ENCODE measurements around the gene SEPTIN5. TPM values are rescaled to one million over a fixed set of nuclear protein-coding genes. Genes with fewer than 3 reads are reported as not detected.

SEPTIN5 gene
- total RNA-seq, 1 donor from 2014 or later = 23.4 TPM

DNA sequence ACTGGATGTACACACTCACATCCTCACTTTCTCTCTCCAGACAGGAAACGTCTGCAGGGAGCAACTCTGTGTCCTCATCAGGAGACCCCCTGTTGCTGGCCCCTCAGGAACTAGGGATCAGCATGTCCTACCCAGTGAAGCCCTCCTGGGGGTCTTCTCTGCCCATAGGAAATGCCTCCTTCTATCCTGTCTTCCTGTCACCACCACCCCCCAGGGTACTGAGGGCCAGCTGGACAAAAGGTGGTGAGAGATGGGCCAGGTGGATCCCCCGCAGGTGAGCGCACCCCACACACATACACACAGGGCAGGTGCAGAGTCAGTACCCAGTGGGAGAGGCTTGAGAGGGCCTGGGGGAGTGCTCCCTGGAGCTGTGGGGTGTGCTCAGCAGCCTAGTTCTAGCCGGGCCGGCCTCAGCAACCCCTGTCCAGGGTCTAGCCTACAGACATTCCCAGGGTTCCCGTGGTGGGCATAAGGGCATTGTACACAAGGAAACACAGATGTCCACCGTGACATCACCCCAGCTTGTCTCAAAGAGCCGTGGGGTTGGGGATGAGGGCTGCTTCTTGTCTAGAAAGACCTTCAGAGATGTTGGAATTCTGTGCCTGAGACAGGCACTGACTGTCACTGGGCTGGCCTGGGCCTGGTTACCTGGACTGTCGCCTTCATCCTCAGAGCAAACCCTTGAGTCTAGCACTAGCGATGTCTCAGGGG lies 18.3 kb downstream of the SEPTIN5 start:
- DNase-seq (ENCODE audit: low read depth in 2 of 2) = no peak

DNA sequence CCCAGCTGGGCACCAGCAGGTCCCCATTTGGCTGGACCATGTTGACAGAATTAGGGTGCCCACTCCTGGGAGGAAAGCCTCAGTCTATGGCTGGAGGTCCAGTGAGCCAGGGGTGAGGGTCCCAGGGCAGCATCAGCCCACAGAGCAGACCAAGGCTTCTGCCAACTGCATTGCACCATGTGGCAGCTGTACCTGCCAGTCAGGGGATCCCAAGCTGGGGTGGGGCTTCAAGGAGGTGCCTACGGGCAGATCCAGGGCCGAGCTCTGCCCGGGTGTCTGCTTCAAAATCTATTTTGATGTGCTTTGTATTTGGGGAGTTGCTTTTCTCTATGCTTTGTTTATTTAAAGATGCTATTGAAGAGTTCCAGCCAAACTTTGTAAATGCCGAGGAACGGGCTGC lies 19.5 kb downstream of the SEPTIN5 start:
- no peak for DNase-seq (ENCODE audit: low read depth in 2 of 2)

DNA sequence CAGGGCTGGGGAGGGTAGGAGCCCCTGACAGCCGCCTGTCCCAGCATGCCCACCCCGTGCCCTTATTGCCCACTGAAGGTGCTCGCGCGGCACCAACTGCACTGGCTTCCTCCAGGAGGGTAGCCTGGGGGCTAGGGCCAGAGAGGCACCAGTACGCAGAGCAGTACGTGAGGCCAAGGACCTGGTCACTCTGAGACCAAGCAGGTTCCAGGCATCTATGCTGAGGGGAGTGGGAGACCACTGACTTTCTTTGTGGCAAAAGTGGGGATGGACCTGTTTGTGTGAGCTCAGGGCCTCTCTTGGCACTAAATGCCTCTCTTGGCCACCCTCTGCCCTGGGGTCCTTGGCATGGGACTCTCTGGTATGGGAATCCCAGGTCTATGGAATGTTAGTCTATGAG lies 19.9 kb downstream of the SEPTIN5 start:
- DNase-seq (ENCODE audit: low read depth in 2 of 2) = no peak

DNA sequence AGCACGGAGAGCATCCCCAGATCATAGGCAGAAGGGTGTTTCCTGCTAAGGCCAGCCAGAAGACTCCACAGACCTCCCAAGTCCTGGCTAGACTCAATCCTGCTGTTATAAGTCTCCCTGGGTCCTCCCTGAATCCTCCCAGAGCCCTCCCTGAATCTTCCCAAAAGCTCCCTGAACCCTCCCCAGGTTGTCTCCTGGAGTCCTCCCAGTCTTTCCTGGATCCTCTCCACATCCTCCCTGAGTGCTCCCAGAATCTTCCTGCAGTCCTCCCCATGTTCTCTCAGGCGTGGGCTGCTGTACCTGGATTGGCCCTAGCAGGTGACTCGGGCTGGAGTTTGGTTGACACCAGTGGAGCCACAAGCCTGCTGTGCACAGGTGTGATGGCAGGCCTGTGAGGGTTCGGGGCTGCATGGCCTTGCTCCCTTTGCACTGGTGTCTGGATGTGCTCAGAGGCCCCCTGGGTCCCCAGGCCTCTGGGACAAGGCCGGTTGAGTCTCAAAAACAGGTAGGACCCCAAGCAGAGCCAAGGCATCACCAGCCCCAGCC lies 20.6 kb downstream of the SEPTIN5 start:
- no peak for DNase-seq (ENCODE audit: low read depth in 2 of 2)

DNA sequence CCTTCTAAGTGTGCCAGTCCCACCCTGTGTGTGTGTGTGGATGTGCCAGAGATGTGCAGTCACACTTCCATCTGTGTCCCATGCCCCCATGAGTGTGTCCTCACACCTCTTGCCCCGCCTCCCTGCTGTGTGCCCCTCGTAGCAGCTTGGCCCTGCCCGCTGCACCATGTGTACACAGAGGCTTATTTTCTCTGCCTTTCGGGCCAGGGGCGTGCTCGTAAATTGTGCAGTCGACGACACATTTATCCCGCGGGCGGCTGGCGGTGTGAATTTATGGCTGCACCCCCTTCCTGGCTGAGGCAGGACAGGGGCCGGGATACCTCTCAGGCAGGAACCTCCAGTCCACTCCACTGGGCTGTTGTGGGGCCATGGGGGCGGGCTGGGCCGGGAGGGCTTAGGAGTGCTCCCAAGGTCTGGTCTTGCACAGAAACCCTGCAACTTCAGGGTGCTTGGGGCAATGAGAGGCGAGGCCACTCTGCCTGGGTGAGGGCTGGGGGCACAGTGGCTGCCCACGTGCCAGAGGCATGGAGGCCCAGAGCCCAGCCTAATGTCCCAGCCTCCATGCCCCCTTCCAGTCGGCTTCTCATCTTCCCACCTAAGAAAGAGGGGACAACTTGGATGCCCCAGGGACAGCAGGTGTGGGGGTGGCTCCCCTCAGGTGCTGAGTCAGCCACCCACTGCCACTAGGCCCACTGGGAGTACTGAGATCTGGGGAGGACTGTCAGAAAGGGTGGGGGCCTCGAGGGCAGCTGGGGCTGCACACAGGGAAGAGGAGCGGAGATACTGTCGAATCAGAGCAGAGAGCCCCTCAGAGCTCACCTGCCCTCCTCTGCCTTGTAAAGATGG lies 21.6 kb downstream of the SEPTIN5 start:
- no peak for DNase-seq (ENCODE audit: low read depth in 2 of 2)

DNA sequence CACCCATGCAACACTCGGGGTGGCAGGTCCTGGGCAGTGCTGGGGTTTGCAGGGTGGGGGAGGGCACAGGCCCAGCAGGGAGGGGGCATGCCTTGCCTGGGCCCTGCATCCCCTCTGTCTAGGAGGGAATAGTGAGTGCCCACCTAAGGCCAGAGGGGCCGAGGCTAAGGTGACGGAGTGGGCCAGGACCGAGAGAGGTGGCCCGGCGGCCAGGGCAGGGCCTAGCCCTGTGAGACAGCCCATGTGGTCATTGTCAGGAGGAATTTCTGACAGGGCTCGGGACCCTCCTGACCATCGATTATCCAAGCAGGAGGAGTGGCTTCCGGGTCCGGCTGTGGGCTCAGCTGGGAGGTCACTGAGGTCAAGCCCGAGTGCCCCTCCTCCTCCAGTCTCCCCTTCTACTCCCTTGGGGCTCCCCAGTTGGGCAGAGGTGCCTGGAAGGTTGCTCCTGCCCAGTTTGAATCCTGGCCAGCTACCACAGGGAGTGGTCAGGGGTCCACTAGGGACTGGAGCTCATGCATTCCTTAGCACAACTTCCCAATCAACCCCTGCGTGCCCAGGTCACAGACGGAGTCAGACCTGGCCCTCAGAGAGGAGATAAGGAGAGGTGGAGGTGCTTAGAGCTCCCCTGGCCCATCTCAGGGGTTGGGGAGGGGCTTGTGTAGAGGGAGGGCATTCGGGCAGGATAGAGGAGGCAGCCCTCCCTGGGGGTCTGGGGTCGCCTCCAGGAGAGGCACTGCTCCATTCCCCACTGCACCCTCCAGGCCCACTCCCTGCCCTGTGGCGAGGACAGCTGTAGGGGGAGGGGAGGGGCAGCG lies 23.8 kb downstream of the SEPTIN5 start:
- no peak for DNase-seq (ENCODE audit: low read depth in 2 of 2)

DNA sequence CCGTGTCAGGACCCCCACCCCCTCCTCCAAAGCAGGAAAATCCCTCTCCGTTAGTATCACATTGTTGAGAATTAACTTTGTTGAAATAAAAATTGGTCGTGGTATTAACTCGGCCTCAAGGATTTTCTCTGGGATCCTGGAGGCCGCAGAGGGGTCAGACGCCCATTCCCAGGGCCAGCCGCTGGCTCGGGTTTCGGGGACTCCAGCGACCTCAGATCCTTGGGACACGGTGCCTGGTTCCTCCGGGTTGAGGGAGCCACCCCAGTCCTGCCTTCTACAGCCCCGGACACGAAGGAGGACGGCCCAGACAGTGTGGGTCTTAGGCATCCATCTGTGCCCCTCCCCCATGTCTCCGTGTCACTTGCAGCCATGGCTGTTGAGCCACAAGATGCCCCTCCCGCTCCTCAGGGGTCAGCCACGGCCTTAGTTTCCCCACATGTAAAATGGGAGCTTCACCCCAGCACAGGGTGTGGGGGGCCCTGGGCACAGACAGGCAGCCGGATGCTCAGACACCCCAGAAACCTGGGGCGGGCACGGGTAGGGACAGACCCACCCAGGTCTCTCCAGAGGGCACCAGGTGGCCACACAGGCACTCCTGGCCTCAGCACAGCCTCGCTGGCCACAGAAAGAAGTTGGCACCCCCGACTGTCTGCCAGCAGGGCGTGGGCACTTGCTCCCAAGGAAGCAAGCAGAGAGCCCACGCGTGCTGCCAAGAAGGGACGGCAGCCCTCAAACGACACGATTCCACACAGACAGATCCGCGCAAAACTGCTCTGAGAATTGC lies 24.6 kb downstream of the SEPTIN5 start:
- DNase-seq (ENCODE audit: low read depth in 2 of 2) = no peak

DNA sequence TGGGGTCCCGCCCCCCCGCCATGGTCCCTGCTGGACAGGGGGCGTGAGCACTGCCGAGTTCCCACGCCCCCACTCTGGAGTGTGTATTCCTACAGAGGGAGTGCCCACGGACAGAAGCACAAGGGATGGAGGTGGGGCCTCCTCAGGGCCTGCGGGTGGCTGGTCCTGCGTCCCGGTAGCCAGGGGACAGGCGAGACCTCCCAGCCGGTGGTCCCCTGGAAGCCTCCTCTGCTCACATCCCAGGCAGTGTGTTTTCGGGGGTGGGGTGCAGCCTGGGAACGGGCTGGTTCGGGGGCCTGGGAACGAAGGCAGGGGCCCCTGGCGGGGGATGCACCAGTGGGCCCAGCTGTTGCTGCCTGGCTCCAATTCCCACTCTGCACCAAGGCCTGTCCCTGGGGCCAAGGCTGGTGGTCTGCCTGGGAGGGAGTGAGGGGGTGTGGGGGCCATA lies 25.2 kb downstream of the SEPTIN5 start:
- DNase-seq (ENCODE audit: low read depth in 2 of 2) = no peak

DNA sequence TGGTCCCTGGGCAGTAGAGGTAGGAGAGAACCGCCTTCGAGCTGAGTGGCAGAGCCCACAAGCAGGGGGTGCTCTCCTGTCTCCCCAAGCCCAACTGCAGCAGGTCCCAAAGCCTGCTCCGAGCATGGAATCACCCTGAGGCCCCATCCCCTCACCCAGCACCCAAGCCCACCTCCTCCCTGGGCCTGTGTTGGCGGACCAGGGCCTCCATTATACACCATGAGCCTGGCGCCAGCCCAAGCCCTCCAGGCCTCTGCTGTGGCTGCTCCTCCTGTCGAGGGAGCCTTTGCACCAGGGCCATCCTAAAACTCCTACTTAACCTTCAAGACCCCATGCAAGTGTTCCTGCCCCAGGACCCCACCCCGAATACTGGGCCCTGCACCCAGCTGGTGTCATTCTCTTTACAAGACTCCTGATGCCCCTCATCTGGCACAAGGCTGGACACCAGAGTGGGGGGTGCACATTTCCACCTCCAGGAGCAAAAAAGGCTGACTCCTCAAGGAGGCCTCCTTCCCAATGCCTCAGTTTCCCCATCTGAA lies 25.7 kb downstream of the SEPTIN5 start:
- DNase-seq (ENCODE audit: low read depth in 2 of 2) = no peak

DNA sequence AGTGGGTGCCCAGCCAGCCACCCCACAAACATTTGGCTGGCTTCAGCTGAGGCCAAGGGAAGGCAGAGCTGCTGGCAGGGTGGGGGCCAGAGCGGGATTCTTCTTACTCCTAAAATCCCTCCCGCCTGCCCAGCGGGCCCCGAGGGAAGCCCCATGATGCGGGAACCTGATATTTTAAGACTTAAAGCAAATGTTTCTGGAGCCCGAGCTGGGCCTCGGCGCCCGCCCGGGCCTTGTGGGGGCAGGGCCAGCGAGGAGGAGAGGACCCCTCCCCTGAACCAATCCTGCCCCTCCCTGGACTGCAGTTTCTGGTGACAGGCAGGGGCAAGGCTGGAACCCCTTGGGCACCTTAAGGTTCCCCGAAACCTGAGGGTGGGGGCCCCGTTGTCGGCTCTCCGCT lies 26.3 kb downstream of the SEPTIN5 start:
- no peak for DNase-seq (ENCODE audit: low read depth in 2 of 2)

DNA sequence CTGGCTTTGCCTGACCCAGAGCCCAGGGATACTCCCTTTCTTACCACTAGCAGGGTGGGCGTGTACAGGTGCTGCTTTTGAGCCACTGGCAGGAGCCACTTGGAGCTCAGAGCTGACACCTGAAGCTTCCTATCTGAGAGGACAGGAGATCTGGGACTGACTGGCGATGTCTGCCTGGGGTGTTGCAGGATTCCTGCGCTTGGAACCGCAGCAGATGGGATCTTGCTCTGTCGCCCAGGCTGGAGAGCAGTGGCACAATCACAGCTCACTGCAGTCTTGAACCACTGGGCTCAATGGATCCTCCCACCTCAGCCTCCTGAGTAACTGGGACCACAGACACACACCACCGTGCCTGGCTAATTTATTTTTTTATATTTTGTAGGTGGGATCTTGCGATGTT lies 26.8 kb downstream of the SEPTIN5 start:
- DNase-seq (ENCODE audit: low read depth in 2 of 2) = no peak

DNA sequence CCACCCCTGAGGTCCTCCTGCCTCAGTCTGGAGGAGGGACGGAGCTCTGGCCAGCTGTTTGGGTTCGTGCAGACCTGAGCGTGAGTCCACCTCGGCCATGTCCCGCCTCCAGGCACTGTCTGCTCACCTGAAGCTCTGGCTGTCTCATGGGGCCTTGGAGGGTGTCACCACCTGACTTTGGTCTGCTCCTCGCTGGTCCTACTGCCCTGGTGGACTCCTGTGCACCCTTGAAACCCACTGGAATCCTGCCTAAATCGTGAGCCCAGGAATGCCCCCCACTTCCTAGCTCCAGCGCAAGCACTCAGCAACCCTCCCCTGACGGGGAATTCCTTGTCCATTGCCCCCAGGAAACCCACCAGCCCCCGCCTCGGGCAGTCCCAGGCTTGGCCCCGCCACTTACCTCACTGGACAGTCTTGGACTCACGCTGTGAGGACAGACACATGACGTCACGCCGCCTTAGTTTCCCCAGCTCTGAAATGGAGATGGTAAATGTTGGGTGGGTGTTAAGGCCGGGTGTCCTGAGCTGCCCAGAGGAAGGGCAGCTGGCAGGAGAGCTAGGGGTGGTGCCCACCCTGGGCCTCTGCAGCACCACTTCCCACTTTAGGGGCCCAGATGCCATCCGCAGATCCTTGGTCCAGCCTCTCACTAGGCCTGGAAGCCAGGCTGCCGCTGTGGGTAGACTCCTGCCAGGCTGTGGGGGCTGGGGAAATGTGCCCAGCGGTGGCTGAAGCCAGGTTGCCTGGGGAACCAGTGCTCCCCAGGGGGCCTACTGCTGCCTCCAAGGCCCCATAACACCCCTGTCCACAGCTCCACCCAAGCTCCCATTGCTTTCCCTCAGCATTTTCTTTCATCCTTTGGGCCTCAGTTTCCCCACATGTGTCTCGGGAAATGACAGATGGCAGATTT lies 28.1 kb downstream of the SEPTIN5 start:
- DNase-seq (ENCODE audit: low read depth in 2 of 2) = no peak

DNA sequence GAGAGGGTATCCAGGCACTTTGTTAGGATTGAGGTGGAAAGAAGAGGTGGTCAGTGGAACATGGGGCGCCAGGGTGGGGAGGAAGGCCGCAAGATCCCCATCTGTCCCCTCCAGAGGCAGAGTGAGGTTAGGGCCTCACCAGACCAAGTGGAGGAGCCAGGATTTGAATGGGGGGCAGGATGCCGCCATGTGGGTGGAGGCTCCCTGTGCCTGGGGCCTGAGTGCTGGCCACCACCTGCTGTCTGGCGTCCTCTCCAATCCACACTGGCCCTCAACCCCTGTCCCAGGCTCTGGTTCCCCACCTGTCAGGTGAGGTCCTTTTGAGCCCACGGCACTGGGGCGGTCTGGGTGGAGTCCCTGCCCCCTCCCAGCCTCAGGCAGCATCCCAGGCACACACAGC lies 28.8 kb downstream of the SEPTIN5 start:
- no peak for DNase-seq (ENCODE audit: low read depth in 2 of 2)

DNA sequence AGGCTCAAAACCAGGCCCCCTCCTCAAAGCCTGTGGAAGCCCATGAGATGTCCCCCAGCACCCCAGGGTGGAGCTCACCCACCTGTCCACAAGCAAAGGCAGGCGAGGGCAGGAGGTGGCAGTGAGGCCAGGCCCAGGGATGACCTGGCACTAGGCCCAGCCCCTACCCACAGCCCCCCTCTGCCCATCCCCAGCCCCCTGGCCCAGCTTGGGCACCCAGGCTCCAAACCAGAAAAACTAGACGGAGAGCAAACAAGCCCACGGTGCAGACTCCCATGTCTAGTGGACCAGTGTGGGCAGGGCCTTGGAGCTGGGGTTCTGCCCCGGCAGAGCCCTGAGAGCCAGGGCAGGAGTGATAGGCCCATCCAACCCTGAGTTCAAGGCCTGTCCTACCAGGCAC lies 29.3 kb downstream of the SEPTIN5 start:
- DNase-seq (ENCODE audit: low read depth in 2 of 2) = no peak

DNA sequence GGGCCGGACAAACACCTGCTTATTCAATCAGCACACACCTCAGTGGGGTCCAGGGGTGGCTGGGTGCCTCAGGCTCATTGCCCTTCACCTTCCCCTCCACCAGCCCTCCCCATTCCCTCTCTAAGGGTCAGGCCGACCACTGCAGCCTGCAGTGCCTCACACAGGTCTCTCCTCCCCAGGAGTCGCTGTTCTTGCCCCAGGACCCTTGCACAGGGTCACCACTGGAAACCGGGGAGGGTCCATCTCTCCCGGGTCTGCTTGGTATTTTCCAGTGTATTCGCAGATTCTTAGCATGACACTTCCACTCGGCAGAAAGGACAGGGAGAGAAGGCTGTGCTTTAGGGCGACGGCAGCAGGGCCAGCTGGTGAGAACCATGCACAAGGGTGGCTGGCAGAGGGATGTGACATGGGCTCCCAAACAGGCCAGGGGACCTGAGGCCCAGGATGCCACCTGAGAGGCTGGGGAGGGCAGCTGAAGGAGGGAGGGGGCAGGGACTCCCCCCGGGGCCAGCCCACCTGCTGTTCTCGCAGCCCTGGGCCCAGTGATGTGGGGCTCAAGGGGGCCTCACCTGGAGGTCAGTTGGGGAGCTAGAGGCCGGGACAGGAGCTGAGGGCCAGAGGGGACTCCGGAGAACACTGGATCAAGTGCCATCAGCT lies 30.2 kb downstream of the SEPTIN5 start:
- DNase-seq (ENCODE audit: low read depth in 2 of 2) = no peak

DNA sequence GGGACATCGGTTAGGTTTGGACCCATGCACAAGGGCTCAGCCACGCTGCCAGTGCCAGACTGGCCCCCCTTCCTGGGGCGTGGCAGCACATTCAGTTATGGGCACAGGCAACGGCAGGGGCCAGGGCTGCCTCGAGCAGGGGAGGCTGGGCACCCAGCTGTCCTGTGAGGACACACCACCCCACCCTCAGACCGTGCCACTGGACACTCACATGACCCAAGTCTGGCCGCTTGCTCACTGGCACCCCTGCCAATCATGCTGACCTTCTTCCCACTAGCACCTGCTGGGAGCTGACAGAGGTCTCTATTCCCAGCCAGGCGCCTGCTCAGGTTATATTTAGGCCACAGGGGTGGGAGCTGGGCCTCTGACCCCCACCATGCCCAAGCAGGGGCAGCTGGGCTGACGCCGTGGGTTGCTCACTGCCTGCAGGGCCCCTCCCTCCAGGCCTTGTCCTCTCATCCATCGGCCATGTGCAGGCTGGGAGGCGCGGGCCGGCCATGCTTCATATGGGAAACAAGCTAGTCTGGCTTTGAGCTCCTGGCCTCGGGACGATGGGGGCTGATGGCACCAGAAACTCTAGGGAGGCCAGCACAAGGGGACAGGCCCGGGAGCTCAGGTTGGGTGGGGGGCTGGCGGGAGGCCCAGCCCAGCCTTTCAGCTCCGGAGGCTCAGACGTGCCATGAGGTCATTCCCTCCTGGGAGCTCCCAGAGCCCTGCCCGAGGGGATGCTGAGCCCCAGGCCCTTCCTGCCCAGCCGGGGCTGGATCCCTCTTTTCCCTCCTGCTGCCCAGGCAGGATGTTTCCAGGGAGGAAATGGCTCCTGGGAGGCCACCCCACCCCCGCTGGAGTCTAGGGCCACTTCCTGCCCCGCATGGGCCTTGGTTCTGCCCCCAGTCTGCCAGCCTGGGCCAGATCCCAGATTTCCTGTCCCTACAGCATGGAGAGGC lies 31.1 kb downstream of the SEPTIN5 start:
- no peak for DNase-seq (ENCODE audit: low read depth in 2 of 2)

DNA sequence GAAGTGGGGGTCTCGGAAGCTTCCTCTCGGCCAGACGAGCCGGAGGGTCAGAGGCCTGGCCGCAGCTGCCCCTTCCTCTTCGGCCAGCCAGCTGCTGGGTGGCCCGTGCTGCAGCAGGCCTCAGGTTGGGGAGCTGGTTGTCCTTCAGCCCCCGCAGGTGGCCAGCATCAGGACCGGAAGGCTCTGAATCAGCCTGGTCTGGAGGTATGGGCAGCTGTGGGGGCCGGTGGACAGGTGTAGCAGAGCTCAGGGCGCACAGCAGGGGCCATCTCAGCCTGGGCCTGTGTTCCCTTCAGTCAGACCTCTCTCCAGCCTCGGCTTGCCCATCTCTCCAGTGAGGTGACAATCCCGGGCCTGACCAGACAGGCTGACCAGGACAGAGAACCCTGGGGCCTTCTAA lies 32.4 kb downstream of the SEPTIN5 start:
- DNase-seq (ENCODE audit: low read depth in 2 of 2) = no peak

DNA sequence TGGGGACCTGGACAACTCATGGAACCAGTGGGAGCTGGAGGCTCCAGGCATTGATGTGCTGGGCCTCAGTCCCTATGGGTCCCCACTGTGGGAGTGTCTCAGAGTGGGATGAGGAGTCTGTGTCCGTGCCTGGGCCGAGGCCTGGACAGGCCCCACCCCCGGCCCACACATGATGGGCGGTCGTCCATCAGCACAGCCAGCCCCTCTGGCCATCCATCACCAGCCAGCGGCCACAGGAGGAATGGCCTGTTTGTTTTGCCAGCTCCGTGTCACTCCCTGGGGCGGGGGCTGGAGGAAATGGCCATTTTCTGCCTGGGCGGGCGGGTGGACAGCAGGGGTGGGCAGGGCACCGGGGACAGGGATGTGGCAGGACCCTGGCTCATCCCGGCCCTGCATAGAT lies 33.2 kb downstream of the SEPTIN5 start:
- DNase-seq (ENCODE audit: low read depth in 2 of 2) = no peak

Measured in dermis microvascular lymphatic vessel endothelial cell (primary cell).